Measurements from ENCODE around the gene DDX55.

DNA sequence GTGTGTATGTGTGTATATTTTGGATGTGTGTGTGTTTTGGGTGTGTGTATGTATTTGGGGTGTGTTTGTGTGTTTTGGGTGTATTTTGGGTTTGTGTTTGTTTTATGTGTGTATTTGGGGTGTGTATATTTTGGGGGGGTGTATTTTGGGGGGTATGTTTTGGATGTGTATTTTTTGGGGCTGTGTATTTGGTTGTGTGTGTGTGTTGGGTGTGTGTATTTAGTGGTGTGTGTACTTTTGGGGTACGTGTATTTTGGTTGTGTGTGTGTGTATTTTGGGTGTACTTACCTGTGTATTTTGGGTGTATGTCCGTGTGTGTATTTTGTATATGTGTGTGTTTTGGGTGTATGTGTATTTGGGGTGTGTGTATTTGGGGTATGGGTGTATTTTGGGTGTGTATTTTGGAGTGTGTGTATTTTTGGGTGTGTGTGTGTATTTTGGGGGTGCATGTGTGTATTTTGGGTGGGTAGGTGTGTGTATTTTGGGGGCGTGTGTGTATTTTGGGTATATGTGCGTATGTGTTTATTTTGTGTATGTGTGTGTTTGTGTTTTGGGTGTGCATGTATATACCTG is 52.3 kb downstream of the DDX55 start:
- TF ChIP-seq, protein P1, sequence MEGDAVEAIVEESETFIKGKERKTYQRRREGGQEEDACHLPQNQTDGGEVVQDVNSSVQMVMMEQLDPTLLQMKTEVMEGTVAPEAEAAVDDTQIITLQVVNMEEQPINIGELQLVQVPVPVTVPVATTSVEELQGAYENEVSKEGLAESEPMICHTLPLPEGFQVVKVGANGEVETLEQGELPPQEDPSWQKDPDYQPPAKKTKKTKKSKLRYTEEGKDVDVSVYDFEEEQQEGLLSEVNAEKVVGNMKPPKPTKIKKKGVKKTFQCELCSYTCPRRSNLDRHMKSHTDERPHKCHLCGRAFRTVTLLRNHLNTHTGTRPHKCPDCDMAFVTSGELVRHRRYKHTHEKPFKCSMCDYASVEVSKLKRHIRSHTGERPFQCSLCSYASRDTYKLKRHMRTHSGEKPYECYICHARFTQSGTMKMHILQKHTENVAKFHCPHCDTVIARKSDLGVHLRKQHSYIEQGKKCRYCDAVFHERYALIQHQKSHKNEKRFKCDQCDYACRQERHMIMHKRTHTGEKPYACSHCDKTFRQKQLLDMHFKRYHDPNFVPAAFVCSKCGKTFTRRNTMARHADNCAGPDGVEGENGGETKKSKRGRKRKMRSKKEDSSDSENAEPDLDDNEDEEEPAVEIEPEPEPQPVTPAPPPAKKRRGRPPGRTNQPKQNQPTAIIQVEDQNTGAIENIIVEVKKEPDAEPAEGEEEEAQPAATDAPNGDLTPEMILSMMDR (optimal IDR thresholded peaks at IDR 0.05 in 1 of 3, IDR thresholded peaks at IDR 0.05 in 1 of 3, conservative IDR thresholded peaks at IDR 0.05 in 1 of 3; ENCODE audit: extremely low read depth in 1 of 3, insufficient read depth in 2 of 3, low read length in 3 of 3), result no peak
- no peak for TF ChIP-seq EZH2 (IDR thresholded peaks at IDR 0.05; ENCODE audit: low read length)
